GM21528 (cell line): ENCODE data around the gene DRAXIN.

ENCODE experiments used
- ATAC-seq: cut with Tn5 transposase; IDR thresholded peaks from one replicate; pipeline ENCODE4 v1.9.1; 2021; ENCODE audit warnings: mild to moderate bottlenecking, moderate library complexity; ENCODE audit not compliant: unreplicated experiment, low FRiP score

DRAXIN gene

DNA sequence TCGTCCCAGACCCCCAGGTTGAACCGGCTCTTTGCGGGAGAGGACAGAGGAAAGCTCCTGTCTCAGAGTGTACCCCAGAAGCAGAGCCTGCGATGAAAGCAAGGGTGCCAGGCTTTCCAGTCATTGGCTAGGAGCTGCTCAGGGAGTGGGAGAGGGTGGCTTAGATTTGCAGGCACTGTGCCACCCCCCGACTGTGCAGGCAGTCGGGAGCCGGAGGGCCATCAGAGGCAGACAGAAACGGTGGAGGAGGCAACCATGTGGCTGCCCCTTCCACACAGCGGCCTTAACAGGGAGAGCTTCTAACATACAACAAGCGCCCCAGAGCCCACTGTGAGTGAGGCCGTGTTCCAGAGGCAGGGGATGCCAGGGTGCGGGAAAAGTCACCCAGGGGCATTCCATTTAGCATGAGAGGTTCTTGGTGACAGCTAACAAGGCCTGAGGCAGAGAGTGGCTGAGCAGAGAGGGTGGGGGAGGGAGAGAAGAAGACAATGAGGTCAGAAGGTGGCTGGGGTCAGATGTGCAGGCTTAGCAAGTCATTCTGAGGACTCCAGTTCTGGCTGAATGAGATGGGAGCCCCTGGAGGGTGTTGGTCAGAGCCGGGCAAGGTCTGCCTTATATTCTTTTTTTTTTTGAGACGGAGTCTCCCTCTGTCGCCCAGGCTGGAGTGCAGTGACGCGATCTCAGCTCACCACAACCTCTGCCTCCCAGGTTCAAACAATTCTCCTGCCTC, 61.0 kb downstream of the DRAXIN start:
- no peak for ATAC-seq

DNA sequence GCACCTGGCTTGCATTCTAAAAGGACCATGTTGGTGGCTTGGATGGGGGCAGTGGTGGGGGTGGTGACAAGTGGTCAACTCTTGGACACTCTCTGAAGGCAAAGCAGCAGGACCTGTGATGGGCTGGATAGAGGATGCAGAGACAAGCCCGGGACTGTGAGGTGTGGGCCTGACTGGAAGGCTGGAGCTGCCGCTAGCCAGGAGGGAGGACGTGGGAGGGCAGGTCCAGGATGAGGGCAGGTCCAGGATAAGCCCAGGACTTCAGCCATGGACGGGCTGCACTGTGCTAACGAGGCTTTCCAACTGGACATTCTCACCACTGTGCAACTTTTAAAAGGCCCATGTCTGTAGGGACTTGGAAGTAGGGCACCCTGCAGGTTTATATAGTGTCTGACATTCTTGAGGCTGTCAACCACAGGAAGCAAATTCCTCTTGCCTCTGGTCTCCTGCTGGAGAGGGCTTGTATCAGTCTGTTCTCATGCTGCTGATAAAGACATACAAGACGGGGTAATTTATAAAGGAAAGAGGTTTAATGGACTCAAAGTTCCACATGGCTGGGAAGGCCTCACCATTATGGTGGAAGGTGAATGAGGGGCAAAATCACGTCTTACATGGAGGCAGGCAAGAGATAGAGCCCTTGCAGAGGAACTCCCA, 62.2 kb downstream of the DRAXIN start:
- ATAC-seq: no peak

GRCh38 chr1:11757047-11757446, 65.5 kb downstream of the DRAXIN start:
- no peak for ATAC-seq

GRCh38 chr1:11759791-11760190, 68.3 kb downstream of the DRAXIN start:
- no peak for ATAC-seq

- ATAC-seq: no peak
Observed at GRCh38 chr1:11761285-11761684, 69.8 kb downstream of the DRAXIN start.

DNA sequence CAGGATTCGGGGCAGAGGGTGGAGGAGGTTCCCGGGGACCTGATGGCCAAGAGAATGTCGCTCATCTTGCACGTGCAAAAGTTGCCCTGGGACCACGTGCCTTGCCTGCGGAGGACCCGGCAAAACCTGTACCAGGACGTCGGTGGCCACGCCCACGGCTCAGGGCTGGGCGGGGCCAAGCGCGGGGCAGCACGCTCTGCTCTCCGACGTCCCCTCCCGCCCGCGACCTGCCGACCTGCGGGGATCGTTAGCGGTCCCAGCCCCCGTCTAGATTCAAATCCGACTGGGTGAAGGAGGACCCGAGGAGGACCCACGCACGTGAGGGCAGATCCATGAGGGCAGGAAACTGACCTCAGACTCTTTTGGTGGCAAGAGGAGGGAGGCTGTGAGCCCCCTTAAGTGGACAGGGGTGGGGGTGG, 70.5 kb downstream of the DRAXIN start, which contains the start of gene C1orf167:
C1orf167 (plus strand) TSS at position 206 of the 419 bp plus-strand sequence. CDS start 2,208 bp downstream, outside the sequence.
- ATAC-seq: no peak

GRCh38 chr1:11764115-11764514, 72.6 kb downstream of the DRAXIN start:
- no peak for ATAC-seq

DNA sequence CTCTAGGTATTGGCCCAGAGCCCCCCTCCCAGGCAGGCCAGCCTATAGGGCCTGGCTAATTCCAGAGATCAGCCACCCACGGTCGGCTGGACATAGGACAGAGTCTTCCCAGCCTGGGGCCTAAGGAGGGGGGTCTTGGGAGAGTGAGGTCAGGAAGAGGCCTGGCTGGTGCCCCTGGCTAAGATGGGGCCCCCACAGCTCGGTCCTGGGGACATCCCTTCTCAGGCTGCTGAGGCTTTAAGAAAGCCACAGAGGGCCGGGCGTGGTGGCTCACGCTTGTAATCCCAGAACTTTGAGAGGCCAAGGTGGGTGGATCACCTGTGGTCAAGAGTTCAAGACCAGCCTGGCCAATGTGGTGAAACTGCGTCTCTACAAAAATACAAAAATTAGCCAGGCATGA, 73.0 kb downstream of the DRAXIN start:
- ATAC-seq: no peak

DNA sequence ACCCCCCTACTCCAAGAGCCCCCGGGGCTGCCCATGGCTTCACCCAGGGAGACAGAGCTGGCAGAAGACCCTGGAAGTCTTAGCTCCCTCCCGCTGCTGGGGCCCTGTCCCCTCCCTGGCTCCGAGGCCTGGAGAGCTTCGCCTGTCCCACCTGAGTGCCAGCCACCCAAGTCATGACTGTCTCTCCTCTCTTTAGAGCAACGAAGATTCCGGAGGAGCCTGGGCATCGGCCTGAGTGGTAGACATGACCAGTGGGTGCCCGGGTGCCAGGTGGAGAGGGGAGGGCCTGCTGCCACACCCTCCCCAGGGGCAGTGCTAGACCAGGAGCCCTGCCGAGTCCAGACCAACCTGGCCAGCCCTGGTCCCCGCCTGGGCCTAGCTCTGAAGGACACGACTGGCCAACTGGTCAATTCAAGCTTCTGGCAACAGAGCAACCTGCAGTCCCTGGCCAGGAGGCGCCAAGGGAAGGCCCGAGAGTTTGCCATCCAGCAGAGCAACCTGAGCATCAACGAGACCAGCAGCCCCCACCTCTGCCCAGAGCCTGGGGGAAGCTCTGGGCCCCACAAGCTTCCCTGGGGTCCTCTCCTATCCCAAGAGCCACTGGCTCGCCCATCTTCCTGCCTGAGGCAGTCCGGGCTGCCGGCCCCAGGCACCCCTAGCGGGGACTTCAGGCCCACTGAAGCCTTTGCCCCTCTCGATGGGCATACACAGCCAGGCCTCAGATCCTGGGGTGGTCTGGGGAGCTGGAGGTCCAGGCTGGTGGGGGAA, 74.3 kb downstream of the DRAXIN start:
- ATAC-seq: no peak

DNA sequence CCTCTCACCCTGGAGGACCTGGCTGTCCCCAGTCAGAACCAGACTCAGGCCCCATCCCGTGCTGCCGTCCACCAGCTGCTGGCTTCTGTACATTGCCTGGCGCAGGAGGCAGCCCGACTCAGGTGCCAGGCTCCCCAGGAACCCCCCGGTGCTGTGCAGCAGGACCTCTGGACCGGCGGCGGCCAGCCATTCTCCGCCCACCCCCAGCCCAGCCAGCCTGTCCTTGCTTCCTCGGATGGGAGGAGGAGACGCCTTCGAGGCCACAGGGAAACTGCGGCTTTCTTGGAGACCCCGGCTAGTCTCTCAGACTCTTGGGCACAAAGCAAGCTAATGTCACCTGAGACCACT, 74.9 kb downstream of the DRAXIN start:
- no peak for ATAC-seq

DNA sequence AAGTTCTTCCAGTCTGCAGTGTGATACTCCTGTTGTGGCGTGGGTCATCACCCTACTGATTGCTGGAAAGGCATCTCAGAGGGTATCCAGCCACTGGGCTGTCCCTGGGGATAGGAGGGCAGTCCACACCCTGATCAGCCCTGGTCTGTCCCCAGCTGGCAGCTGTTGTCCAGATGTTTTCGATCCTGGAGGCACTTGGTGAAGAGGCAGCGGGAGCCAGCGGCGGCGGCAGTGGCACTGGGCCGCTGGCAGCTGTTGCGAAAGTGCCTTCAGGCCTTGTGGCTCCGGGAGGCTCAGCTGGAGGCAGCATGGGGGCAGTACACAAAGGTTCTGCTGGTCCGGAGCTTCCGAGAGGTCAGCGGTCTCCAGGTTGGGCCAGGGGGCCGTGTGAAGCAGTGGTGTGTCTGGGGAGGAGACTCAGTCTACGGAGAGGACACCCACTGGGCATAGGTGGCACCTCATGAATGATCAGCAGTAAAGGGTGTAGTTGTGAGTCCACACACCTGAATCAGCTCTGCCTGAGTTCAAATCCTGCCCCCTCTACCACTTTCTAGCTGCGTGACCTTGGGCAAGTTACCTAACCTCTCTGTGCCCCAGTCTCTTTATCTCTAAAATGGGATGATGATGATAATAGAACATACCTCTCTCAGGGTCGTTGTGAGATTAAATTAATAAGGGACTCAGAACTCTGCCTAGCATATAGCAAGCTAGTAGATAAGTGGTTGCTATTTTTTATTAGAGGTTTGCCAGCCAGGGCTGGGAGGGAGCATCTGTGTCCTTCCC, 76.6 kb downstream of the DRAXIN start:
- ATAC-seq: no peak

DNA sequence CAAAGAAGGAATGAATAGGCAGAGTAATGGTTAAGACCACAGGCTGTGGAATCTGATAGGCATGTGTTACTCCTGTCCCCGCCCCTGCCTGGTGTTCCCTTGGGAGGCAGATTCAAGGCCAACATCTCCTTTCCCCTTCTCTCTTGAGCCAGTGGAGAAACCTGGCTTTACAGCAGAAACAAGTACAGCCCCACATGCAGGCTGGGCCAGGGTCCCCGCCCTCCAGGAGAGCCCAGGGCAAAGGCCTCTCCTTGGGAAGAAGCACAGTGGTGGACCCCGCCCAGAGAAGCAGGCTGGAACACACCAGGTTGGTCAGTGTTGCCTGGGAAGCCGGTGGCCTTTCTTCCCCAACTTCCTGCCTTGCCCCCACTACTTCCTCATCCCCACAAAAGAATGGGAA, 77.3 kb downstream of the DRAXIN start:
- ATAC-seq: no peak

DNA sequence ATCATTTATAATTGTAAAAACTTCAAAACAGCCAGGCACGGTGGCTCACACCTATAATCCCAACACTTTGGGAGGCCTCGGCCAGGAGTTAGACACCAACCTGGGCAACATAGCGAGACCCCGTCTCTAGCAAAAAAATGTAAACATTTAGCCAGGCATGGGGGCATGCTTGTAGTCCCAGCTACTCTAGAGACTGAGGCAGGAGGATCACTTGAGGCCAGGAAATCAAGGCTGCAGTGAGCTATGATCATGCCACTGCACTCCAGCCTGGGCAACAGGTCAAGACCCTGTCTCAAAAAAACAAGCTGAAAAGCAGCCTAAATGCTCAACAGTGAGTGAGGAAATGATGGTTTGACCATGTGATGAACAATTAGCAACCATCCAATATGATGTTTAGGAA, 77.8 kb downstream of the DRAXIN start:
- no peak for ATAC-seq

DNA sequence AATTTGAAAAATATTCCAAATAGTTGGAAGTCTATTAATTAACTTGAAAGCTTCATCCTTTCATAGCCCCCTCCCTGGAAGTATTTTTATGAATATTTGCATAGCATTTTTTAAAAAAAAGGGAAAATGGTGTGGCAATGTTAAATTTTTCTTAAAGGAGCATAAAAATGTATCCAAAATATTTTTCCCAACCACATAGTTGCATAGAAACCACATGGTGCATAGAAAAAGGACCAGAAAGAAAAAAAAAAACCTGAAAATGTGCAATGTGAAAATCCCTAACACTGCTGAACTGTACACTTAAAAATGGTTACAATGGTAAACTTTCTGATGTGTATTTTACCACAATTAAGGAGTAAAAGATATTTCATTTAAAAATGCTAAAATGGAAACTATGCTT, 78.5 kb downstream of the DRAXIN start:
- ATAC-seq: no peak

DNA sequence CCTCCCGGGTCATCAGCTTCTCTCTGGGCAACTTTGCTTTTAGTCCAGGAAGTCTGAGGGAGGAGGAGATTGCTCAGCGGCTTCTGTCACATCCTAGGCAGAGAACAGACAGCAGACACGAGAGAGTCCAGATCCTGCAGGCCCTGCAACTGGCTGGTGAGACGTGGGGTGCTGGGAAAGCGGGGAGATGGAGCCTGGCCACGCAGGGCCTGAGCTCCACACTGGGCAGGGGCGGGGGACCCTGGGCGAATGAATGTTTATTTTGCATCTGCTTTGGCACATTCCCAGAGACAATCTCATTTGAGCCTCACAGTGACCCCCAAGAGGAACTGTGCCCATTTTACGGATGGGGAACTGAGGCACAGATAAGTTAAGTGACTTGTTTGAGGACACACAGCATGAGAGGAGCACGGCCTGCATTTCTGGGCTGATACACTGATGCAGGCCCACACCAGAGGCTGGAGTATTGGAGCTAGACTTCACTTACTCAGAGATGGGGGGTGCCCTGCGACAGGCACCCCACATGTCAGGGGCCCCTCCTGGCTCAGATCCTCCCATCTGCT, 80.1 kb downstream of the DRAXIN start:
- no peak for ATAC-seq

DNA sequence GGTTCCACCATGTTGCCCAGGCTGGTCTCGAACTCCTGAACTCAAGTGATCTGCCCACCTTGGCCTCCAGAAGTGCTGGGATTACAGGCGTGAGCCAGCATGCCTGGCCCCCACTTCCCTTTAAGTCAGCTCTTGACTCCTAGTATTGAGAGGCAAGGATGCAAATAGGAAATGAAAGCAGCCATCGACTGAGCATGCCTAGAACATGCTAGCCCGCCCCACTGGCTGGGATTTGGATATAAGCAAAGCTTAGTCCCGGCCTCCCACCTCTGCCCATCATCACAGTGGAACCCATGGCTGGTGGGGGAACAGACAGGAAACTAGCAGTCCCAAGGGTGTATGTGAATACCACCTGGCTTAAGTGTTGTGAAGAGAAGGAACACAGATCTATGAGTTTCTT, 80.9 kb downstream of the DRAXIN start:
- ATAC-seq: no peak

GRCh38 chr1:11774753-11775152, 83.2 kb downstream of the DRAXIN start:
- no peak for ATAC-seq
